ENCODE data around the gene GDPD5.

The GDPD5 gene

DNA sequence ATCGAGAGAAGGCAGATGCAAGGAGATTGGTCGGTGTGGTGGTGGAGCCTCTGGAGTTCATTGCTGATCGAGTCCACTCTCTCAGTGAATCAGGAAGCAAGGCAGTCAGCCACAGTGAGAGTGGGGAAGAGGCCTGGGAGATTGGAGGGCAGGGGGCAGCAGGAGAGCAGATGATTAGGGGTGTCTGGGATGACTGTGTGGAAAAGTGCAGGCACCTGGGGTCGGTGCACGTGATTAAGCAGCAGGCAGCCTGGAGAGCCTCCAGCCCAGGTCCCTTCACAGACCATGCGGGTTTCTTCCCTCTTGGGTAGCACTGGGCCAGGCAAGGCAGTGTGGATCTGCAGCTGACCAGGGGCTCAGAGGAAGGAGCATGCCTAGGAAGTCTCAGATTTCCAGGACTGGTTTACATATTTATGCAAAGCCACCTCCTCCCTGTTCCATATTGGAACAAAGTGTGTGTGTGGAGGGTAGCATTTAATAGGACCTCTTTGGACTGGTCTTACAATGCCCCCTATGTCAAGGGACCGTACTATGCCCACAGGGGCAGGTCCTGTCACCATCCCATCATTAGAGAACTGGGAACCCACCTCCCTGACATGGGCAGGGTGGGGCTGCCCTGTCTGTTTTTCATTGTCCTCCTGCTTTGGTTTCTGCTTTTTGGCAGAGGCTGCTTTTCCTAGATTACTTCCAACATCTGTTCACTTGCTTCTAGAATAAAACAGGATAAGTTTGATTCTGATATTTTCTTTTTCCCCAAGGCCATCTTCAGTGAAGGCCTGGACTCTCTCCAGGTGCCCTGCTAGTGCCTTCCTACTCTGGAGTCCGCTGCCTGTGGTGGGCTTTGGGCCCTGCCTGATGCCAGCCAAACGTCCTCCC is 14.0 kb upstream of the GDPD5 start:
- no peak overlapping the region for H3K27ac ChIP-seq
- TF ChIP-seq, protein P1, sequence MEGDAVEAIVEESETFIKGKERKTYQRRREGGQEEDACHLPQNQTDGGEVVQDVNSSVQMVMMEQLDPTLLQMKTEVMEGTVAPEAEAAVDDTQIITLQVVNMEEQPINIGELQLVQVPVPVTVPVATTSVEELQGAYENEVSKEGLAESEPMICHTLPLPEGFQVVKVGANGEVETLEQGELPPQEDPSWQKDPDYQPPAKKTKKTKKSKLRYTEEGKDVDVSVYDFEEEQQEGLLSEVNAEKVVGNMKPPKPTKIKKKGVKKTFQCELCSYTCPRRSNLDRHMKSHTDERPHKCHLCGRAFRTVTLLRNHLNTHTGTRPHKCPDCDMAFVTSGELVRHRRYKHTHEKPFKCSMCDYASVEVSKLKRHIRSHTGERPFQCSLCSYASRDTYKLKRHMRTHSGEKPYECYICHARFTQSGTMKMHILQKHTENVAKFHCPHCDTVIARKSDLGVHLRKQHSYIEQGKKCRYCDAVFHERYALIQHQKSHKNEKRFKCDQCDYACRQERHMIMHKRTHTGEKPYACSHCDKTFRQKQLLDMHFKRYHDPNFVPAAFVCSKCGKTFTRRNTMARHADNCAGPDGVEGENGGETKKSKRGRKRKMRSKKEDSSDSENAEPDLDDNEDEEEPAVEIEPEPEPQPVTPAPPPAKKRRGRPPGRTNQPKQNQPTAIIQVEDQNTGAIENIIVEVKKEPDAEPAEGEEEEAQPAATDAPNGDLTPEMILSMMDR (conservative IDR thresholded peaks at IDR 0.05) = no peak
- no peak for TF ChIP-seq ZFX (IDR thresholded peaks at IDR 0.05)

DNA sequence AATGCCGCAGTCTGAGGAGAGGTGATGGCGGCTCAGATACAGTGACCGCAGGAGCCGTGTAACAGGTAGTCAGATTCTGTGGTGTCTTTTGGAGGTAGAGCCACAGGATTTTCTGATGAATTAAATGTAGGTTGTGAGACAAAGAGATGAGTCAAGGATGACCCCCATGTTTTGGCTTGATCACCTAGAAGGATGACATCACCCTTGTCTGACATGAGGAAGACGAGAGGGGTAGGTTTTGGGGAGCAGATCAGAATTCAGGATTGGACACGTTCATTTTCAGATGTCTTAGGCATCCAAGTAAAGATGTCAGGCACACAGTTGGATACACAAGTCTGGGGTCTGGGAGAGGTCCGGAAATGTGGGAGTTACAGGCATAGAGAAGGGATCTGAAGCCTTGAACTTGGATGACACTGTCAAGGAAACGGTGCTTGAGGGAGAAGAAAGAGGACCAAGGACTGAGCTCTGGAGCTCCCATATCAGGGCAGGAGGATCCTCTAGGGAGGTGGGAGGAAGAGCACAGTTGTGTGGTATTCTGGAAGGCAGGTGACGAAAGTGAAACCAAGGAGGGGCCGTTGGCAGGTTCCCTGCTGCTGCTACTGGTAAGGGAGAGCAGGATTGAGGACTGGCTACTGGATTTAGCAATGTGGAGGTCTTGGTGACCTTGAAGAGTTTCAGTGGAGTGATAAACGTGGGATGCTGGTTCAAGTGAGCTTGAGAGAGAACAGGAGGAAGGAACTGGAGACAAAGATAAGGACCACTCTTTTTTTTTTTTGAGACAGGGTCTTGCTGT is 12.6 kb upstream of the GDPD5 start:
- TF ChIP-seq ZFX (IDR thresholded peaks at IDR 0.05) = no peak
- TF ChIP-seq, protein P1 (conservative IDR thresholded peaks at IDR 0.05) = no peak
- H3K27ac ChIP-seq = no peak overlapping the region

DNA sequence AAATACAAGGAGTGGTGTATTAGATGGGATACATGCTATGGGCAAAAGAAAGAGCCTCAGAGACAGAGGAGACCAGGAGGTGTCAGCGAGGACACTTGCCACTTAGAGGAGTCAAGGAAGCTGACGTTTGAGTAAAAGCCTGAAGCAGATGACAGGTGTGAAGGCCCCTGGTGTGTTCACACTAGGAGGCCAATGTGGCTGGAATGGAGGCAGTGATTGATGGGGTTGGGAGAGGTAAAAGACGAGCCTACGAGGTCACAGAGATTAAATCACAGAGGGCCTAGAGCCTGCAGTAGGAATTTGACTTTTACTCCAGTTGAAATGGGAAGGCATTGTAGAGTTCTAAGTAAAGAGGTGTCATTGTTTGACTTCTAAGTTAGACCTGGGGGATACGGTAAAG is 12.0 kb upstream of the GDPD5 start:
- TF ChIP-seq, protein P1 (conservative IDR thresholded peaks at IDR 0.05) = no peak
- no peak for TF ChIP-seq ZFX (IDR thresholded peaks at IDR 0.05)
- no peak overlapping the region for H3K27ac ChIP-seq

DNA sequence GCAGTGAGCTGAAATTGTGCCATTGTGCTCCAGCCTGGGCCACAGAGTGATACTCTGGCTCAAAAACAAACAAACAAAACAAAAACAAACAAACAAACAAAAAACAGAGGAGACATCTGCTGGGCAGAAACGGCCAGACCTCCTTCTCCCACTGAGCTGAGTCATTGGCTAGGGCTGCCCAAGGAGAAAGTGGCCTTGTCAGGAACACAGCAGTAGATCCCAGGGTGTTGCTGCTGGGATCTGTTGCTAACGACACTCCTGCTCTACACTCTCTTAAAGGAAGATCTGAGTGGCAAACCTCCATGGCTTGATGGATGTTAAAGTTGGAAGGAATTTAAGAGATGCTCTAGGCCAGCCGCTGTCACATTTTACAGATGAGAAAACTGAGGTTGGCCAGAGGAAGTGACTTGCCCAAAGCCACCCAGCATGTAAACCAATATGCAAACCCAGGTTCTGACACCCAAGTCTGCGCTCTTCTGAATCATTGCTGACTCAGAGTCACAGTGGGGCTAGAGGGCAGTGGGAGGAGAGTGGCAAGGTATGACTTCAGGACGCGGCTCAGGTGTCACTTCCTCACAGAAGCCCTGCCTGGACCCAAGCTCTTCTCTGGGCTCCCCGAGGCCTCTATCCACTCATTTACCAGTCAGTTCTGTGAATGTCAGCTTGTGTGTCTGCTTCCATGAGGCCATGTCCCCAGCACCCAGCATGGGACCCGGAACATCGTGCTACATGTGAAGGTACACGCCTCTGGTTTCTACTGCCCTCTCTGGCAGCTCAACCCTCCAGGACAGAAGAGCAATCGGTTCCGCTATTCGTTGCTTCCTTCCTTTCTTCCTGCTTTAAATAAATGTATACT is 11.3 kb upstream of the GDPD5 start:
- no peak for TF ChIP-seq ZFX (IDR thresholded peaks at IDR 0.05)
- TF ChIP-seq, protein P1 (conservative IDR thresholded peaks at IDR 0.05) = no peak

DNA sequence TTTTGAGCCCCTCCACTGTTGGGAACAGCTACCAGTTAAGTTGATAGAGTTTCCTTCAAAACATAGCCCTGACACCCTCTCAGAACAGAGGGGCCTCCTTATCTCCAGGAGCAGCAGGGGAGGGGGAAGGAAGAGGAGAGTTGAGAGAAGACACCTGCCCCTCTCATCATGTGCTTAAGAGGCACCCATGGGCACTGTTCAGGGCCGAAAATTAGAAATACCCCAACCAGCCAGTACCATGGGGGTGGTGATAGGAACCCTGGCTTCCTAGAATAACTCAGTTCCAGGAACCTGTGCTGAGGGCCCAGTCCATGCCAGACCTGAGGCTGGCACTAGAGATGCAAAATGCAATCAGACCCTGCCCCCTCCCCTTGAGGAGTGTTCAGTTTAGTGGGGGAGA is 9.3 kb upstream of the GDPD5 start:
- H3K27ac ChIP-seq = no peak overlapping the region
- TF ChIP-seq, protein P1 (conservative IDR thresholded peaks at IDR 0.05) = no peak
- no peak for TF ChIP-seq ZFX (IDR thresholded peaks at IDR 0.05)

More for the DNA sequence above, 11.3 kb upstream of the GDPD5 start:
- no peak overlapping the region for H3K27ac ChIP-seq

DNA sequence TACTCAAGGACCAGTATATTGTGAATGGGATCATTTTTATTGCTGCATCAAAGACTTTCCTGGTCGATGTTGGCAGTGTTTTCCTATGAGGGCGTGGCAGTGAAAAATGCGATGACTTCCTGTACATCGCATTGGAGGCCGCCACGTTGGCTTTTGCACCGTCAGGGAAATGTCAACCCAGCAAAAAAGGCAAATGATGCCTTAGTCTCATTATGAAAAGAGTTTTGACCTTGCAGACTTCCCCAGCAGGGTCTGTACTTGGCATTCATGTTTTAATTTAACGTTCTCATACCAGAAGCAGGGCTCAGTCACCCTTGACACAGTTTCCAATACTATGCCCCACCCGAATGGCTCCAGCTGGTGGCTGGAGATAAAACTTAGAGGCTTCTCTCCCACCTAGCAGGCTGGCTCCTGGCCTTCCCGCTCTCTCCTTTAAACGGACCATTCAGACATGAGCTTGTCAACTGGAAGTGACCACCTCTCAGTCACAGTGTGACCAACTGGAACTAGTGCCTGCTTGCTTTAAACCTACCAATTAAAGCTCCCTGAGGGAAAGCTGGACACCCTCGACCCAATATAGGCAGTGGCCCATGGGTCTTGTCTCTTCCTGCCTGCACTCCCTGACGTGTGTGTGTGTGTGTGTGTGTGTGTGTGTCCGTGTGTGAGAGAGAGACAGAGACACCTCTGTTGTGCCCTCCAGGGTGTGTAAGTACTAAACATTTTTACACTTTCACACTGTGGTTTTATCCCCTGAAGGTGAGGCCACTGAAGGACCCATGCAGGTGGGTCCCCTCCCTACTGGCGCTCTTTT is 8.7 kb upstream of the GDPD5 start:
- H3K27ac ChIP-seq = no peak overlapping the region
- TF ChIP-seq, protein P1 (conservative IDR thresholded peaks at IDR 0.05) = no peak
- no peak for TF ChIP-seq ZFX (IDR thresholded peaks at IDR 0.05)

All from C4-2B (cell line).